HCT116 (cell line): Measurements from ENCODE around the gene PISD. TPM values are rescaled to one million over a fixed set of nuclear protein-coding genes. Genes with fewer than 3 reads are reported as not detected.

Experiments
- ATAC-seq: fragments of 200-7000 bp; cut with Tn5 transposase; 2 replicates; pipeline ENCODE4 v1.9.1; 2020; ENCODE audit warnings: mild to moderate bottlenecking, moderate library complexity
- BruUV-seq: library from RNA; stranded (reverse); fragments of 400-500 nt; replicated peaks from 2 replicates; lab custom pipeline; 2021; lab: Mats Ljungman, UMichigan
- CTCF ChIA-PET: fragments of 300-600 bp; sonication (Branson Sonifier 250); formaldehyde crosslinking; loops from one replicate; lab custom pipeline; 2021; ENCODE audit warnings: antibody characterized with exemption; lab: Charles Lee
- POLR2A ChIA-PET: fragments of 300-600, 350-600 bp; sonication (Branson Sonifier 250); formaldehyde crosslinking; loops from one replicate; lab custom pipeline; 2021; ENCODE audit warnings: antibody characterized with exemption; lab: Charles Lee
- RAD21 ChIA-PET, 2 experiments: fragments of 300-600 bp; sonication (Branson Sonifier 250); formaldehyde crosslinking; loops; one replicate each; lab custom pipeline; 2023; ENCODE audit warnings: low total read pairs in 2 of 2; ENCODE audit not compliant: uncharacterized antibody in 2 of 2, unreplicated experiment in 2 of 2, low non-redundant PET in 1 of 2; lab: Charles Lee
- DNase-seq: peaks from one replicate; pipeline ENCODE4 v3.0.0-alpha.2; 2010; ENCODE audit warnings: low read depth, low spot score
- H2AFZ ChIP-seq: fragments of 200-600 bp; shearing (Covaris generic), sonication (generic); 2 replicates; pipeline ENCODE4 v1.6.1; 2017; ENCODE audit warnings: low read depth, mixed run types, mixed read lengths, antibody characterized with exemption, low read length; ENCODE audit not compliant: poor library complexity, severe bottlenecking
- H3K27ac ChIP-seq: 2 replicates; pipeline ENCODE4 v1.5.1; 2012; ENCODE audit warnings: low read depth, low read length
- H3K27me3 ChIP-seq: fragments of 200-600 bp; sonication (generic); 2 replicates; pipeline ENCODE4 v1.6.1; 2016; ENCODE audit warnings: mixed run types, low read length, mixed read lengths; ENCODE audit not compliant: insufficient read depth
- H3K36me3 ChIP-seq, 2 experiments: fragments of 200-500 bp in 1 of 2; fragments of 200-600 bp in 1 of 2; sonication (Bioruptor generic) in 1 of 2; sonication (generic) in 1 of 2; 2 replicates each; pipeline versions ENCODE4 v1.5.1 to v1.6.1; 2014 to 2016; ENCODE audit warnings: low read length in 2 of 2, inconsistent platforms in 1 of 2, mixed read lengths in 1 of 2, mixed run types in 1 of 2; ENCODE audit not compliant: insufficient read depth in 2 of 2, control insufficient read depth in 1 of 2
- H3K4me1 ChIP-seq, 2 experiments: fragments of 200-600 bp in 1 of 2; sonication (generic) in 1 of 2; 2 replicates each; pipeline versions ENCODE4 v1.5.1 to v1.6.1; 2012 to 2017; ENCODE audit warnings: low read length in 2 of 2, inconsistent platforms in 1 of 2, mild to moderate bottlenecking in 1 of 2, mixed read lengths in 1 of 2, mixed run types in 1 of 2, moderate library complexity in 1 of 2; ENCODE audit not compliant: insufficient read depth in 2 of 2, control insufficient read depth in 1 of 2
- H3K4me2 ChIP-seq: fragments of 200-600 bp; sonication (generic); 2 replicates; pipeline ENCODE4 v1.6.1; 2017; ENCODE audit warnings: mixed run types, low read length, mixed read lengths
- H3K4me3 ChIP-seq, 2 experiments: fragments of 200-600 bp in 1 of 2; sonication (generic) in 1 of 2; replicated peaks in 1 of 2; 2 replicates each; pipeline ENCODE4 v1.5.1; 2011 to 2016; ENCODE audit warnings: low read length in 2 of 2, control low read depth in 1 of 2, low read depth in 1 of 2, mild to moderate bottlenecking in 1 of 2, mixed read lengths in 1 of 2, mixed run types in 1 of 2
- H3K79me2 ChIP-seq: fragments of 200-600 bp; sonication (generic); 2 replicates; pipeline ENCODE4 v1.6.1; 2017; ENCODE audit warnings: mild to moderate bottlenecking, mixed run types, low read length, moderate library complexity, mixed read lengths; ENCODE audit not compliant: insufficient read depth
- H3K9ac ChIP-seq: fragments of 200-600 bp; sonication (generic); 2 replicates; pipeline ENCODE4 v1.6.1; 2016; ENCODE audit warnings: low read length, mixed read lengths
- H3K9me2 ChIP-seq: fragments of 200-600 bp; sonication (generic), shearing (Covaris generic); 2 replicates; pipeline ENCODE4 v1.6.1; 2017; ENCODE audit warnings: mixed run types, mild to moderate bottlenecking, moderate library complexity; ENCODE audit not compliant: insufficient read depth
- H3K9me3 ChIP-seq, 2 experiments: fragments of 200-500 bp in 1 of 2; fragments of 200-600 bp in 1 of 2; sonication (Bioruptor generic) in 1 of 2; sonication (generic) in 1 of 2; 2 replicates each; pipeline ENCODE4 v1.6.1; 2014 to 2017; ENCODE audit warnings: low read length in 2 of 2, mixed read lengths in 2 of 2, inconsistent platforms in 1 of 2, low read depth in 1 of 2, mild to moderate bottlenecking in 1 of 2, mixed run types in 1 of 2, moderate library complexity in 1 of 2; ENCODE audit not compliant: control insufficient read depth in 1 of 2, insufficient read depth in 1 of 2
- H4K20me1 ChIP-seq: fragments of 200-600 bp; sonication (generic), shearing (Covaris generic); 2 replicates; pipeline ENCODE4 v1.6.1; 2017; ENCODE audit warnings: mixed run types, mild to moderate bottlenecking, moderate library complexity; ENCODE audit not compliant: insufficient read depth
- RAD21 ChIP-seq: IDR thresholded peaks from 2 replicates; pipeline ENCODE4 v1.6.1; 2012; ENCODE audit warnings: low read depth, mild to moderate bottlenecking
- SIN3A ChIP-seq: IDR thresholded peaks from 2 replicates; pipeline ENCODE4 v1.6.1; 2012; ENCODE audit warnings: low read depth
- ZBTB33 ChIP-seq: IDR thresholded peaks from 2 replicates; pipeline ENCODE4 v1.6.1; 2011; ENCODE audit warnings: mild to moderate bottlenecking, low read length, moderate library complexity; ENCODE audit not compliant: insufficient replicate concordance; ENCODE audit errors: extremely low read depth
- intact Hi-C: fragments of 100-400 bp; cut with micrococcal nuclease; formaldehyde crosslinking; loops from 2 replicates; pipeline ENCODE4 v1.10.0; 2022
- total RNA-seq: library from RNA; stranded (reverse); gene quantifications from one replicate; pipeline ENCODE4 v1.2.1, GENCODE V29; 2021; ENCODE audit not compliant: unreplicated experiment
- TF ChIP-seq, protein P1 (sequence below), 3 experiments: fragments of 200-600 bp in 1 of 3; sonication (generic) in 1 of 3; IDR thresholded peaks in 2 of 3; conservative IDR thresholded peaks in 1 of 3; 2 replicates each; pipeline ENCODE4 v1.5.1; 2012 to 2017; ENCODE audit warnings: low read depth in 2 of 3, low read length in 2 of 3, antibody characterized with exemption in 1 of 3, borderline replicate concordance in 1 of 3, control low read depth in 1 of 3, mild to moderate bottlenecking in 1 of 3, mixed read lengths in 1 of 3, mixed run types in 1 of 3, moderate library complexity in 1 of 3; ENCODE audit not compliant: insufficient read depth in 1 of 3

The PISD gene
- total RNA-seq, 1 experiment from 2014 or later, result 47.1 TPM

DNA sequence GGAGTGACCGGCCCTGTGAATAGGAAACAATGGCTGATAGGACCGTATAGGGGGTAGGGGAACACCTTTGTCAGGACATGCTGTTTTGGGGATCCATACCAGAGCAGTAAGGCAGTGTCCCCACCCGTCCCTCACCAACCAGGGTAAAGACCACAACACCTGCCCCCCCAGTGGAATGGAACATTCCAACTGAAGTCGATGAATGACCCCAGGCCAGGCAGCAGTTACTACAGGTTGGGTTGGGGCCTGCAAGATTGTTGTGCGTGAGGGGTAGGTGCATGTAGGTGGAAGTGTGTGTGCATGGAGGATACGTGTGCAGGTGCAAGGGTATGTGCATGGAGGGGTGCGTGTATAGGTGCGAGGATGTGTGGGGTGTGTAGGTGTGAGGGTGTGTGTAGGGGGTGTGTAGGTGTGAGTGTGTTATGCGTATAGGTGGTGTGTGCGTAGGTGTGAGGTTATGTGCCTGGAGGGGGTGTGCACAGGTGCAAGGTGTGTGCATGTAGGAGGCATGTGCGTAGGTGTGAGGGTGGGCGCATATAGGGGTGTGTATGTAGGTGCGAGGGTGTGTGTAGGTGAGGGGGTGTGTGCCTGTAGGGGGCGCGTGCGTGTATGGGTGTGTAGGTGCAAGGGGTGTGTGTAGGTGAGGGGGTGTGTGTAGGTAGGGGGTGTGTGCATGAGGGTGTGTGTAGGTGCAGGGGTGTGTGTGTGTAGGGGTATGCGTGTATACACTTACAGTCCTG lies 32.9 kb downstream of the PISD start:
- H3K9me2 ChIP-seq, result no peaks in the 10 kb centered on the region
- H3K4me1 ChIP-seq, result peaks cover 11 to 37% of the 10 kb centered on the region in 2 experiments
- peaks cover 99% of the 10 kb centered on the region for H3K79me2 ChIP-seq
- CTCF ChIA-PET, result no interaction called here
- ATAC-seq, result no peak
- RAD21 ChIA-PET, result no interaction called here
- peak overlapping the region; percentile 76 to 88; a peak in 3 of 4 replicates for H3K4me3 ChIP-seq
- no peaks in the 10 kb centered on the region for H3K9me3 ChIP-seq
- POLR2A ChIA-PET, result no interaction called here
- no peak overlapping the region for H2AFZ ChIP-seq
- TF ChIP-seq, protein P1, sequence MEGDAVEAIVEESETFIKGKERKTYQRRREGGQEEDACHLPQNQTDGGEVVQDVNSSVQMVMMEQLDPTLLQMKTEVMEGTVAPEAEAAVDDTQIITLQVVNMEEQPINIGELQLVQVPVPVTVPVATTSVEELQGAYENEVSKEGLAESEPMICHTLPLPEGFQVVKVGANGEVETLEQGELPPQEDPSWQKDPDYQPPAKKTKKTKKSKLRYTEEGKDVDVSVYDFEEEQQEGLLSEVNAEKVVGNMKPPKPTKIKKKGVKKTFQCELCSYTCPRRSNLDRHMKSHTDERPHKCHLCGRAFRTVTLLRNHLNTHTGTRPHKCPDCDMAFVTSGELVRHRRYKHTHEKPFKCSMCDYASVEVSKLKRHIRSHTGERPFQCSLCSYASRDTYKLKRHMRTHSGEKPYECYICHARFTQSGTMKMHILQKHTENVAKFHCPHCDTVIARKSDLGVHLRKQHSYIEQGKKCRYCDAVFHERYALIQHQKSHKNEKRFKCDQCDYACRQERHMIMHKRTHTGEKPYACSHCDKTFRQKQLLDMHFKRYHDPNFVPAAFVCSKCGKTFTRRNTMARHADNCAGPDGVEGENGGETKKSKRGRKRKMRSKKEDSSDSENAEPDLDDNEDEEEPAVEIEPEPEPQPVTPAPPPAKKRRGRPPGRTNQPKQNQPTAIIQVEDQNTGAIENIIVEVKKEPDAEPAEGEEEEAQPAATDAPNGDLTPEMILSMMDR (IDR thresholded peaks at IDR 0.05 in 2 of 3, conservative IDR thresholded peaks at IDR 0.05 in 1 of 3; ENCODE audit: borderline replicate concordance in 1 of 3, insufficient read depth in 1 of 3, low read depth in 2 of 3, low read length in 2 of 3), result peak in 1 of 3 experiments; percentile 20; a peak in 1 of 6 replicates
- TF ChIP-seq RAD21, result no peak
- TF ChIP-seq, all 23 proteins: peak for 1
- intact Hi-C loops, result no loop called here
- no peak overlapping the region; the same call in 1 of the 2 replicates for H3K9ac ChIP-seq
- 0 out of 2 replicates have a peak, but pooled peaks cover 2% of the 10 kb centered on the region for H4K20me1 ChIP-seq
- BruUV-seq, result no TSS peak
- no peak for DNase-seq
- H3K4me2 ChIP-seq, result peak overlapping the region; percentile 95
- peak overlapping the region; percentile 70; the same call in 1 of the 2 replicates for H3K27ac ChIP-seq
- H3K36me3 ChIP-seq, result peaks cover 0 to 15% of the 10 kb centered on the region in 2 experiments; a peak in 2 of 4 replicates
- H3K27me3 ChIP-seq, result no peaks in the 10 kb centered on the region

DNA sequence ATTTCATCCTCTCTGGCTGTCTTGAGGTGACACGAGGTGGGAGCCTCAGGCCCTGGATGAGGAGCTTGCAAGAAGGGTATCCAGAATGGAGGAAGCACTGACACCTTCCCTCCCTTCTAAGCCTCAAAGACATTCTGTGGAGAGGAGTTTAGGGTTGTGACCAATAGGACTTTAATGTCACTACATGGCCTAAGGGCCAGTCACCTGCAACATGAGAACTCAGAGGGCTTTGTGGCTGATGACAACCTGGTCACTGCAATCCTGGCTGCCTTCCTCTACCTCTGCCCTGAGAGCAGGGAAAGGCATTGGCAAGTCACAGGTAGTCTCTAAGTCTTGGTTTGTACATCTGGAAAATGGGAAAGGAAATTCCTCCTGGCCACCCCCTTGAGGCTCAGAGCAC lies 33.7 kb downstream of the PISD start:
- Histone ChIP-seq H3K4me1 (peaks cover 5 to 31% of the 10 kb centered on the region in 2 experiments; a peak in 3 of 4 replicates), H2AFZ (no peak overlapping the region), H3K9me2 (no peaks in the 10 kb centered on the region), H3K4me2 (no peak overlapping the region), H3K36me3 (peaks cover 0 to 15% of the 10 kb centered on the region in 2 experiments; a peak in 2 of 4 replicates), H3K4me3 (no peak overlapping the region), H3K9me3 (no peaks in the 10 kb centered on the region), H3K79me2 (peaks cover 100% of the 10 kb centered on the region), H3K27ac (0 out of 2 replicates have a peak overlapping the region, but pooled peaks have one; percentile 2), H4K20me1 (no peaks in the 10 kb centered on the region), H3K27me3 (no peaks in the 10 kb centered on the region), H3K9ac (no peak overlapping the region)
- TF ChIP-seq ZBTB33 (no peak), SIN3A (no peak)
- ATAC-seq (no peak), DNase-seq (no peak)
- CTCF ChIA-PET, result no interaction called here
- intact Hi-C loops, result no loop called here
- TSS peak; percentile 42 for BruUV-seq
- POLR2A ChIA-PET, result no interaction called here
- RAD21 ChIA-PET, result no interaction called here
